HFF-Myc (cell line): ENCODE data around the gene SIGLEC6.

Source experiments
- DNase-seq: peaks from one replicate; pipeline ENCODE4 v3.0.0-alpha.2; 2011; ENCODE audit warnings: low read depth; ENCODE audit errors: extremely low read depth
- H3K4me3 ChIP-seq: replicated peaks from 2 replicates; pipeline ENCODE4 v1.5.1; 2011; ENCODE audit warnings: low read depth, mild to moderate bottlenecking, control low read depth, low read length
- CTCF ChIP-seq: IDR thresholded peaks from 2 replicates; pipeline ENCODE4 v1.5.1; 2012; ENCODE audit warnings: mild to moderate bottlenecking, low read depth, low read length, control low read depth; ENCODE audit errors: missing control alignments

SIGLEC6 gene

GRCh38 chr19:51514866-51515481 lies 16.5 kb downstream of the SIGLEC6 start:
- peak; percentile 37 for DNase-seq
- peak; percentile 73 for TF ChIP-seq CTCF
- no peak overlapping the region for H3K4me3 ChIP-seq

GRCh38 chr19:51513968-51514367 lies 17.5 kb downstream of the SIGLEC6 start:
- no peak for DNase-seq
- TF ChIP-seq CTCF, result no peak
- no peak overlapping the region for H3K4me3 ChIP-seq

- DNase-seq, result no peak
- no peak overlapping the region for H3K4me3 ChIP-seq
- peak; percentile 36 for TF ChIP-seq CTCF
Measured at GRCh38 chr19:51511353-51511752, 20.1 kb downstream of the SIGLEC6 start.

- no peak for DNase-seq
- H3K4me3 ChIP-seq, result no peak overlapping the region
- no peak for TF ChIP-seq CTCF
Measured at GRCh38 chr19:51509823-51510660, 21.4 kb downstream of the SIGLEC6 start.

- H3K4me3 ChIP-seq, result no peak overlapping the region
- DNase-seq, result no peak
- no peak for TF ChIP-seq CTCF
Measured at GRCh38 chr19:51508059-51508733, 23.3 kb downstream of the SIGLEC6 start.

GRCh38 chr19:51507640-51508058 lies 23.8 kb downstream of the SIGLEC6 start:
- no peak for DNase-seq
- H3K4me3 ChIP-seq, result no peak overlapping the region
- TF ChIP-seq CTCF, result no peak
